Heart right ventricle (tissue), 16 donors: ENCODE data around the gene C3orf18. TPM values are rescaled to one million over a fixed set of nuclear protein-coding genes. Genes with fewer than 3 reads are reported as not detected.

Experiments used
- ATAC-seq, 8 donors: fragments of 200-7000 bp; cut with Tn5 transposase; one replicate each; pipeline ENCODE4 v1.9.1; 2020; ENCODE audit warnings: mild to moderate bottlenecking in 8 of 8, moderate library complexity in 8 of 8, moderate number of reproducible peaks in 1 of 8
- DNase-seq, 2 donors: peaks; one replicate each; pipeline ENCODE4 v3.0.0-alpha.2; 2020
- H3K27ac ChIP-seq, 10 donors: fragments of 200-600 bp; sonication (generic) in 2 of 10; one replicate each; pipeline versions ENCODE4 v1.5.0 to v1.8.0; 2020 to 2022; ENCODE audit warnings: mild to moderate bottlenecking in 3 of 10
- H3K27me3 ChIP-seq, 7 donors: fragments of 200-600 bp; one replicate each; pipeline ENCODE4 v1.8.0; 2021 to 2022; ENCODE audit warnings: mild to moderate bottlenecking in 2 of 7
- H3K36me3 ChIP-seq, 9 donors: fragments of 200-600 bp; sonication (generic) in 1 of 9; one replicate each; pipeline versions ENCODE4 v1.5.0 to v1.8.0; 2020 to 2022; ENCODE audit warnings: mild to moderate bottlenecking in 2 of 9
- H3K4me1 ChIP-seq, 9 donors: fragments of 200-600 bp; sonication (generic) in 1 of 9; one replicate each; pipeline versions ENCODE4 v1.5.0 to v1.8.0; 2020 to 2022; ENCODE audit warnings: mild to moderate bottlenecking in 4 of 9
- H3K4me3 ChIP-seq, 10 donors: fragments of 200-600 bp; sonication (generic) in 2 of 10; one replicate each; pipeline versions ENCODE4 v1.5.0 to v1.8.0; 2020 to 2022; ENCODE audit warnings: mild to moderate bottlenecking in 7 of 10, moderate library complexity in 2 of 10
- H3K9me3 ChIP-seq, 11 donors: fragments of 200-600 bp in 10 of 11; sonication (generic) in 2 of 11; one replicate each; pipeline versions ENCODE4 v1.5.0 to v1.8.0; 2013 to 2022; ENCODE audit warnings: mild to moderate bottlenecking in 2 of 11, control low read depth in 1 of 11, moderate library complexity in 1 of 11
- WGBS, 2 donors: extraction: QIAGEN DNeasy Blood & Tissue Kit; methylation state at CpG; one replicate each; pipeline ENCODE4 v1.1.7; 2013; ENCODE audit warnings: inconsistent platforms in 1 of 2; 5-methylcytosine and 5-hydroxymethylcytosine counted together
- intact Hi-C, 10 donors: fragments of 100-400 bp; cut with DNase I; formaldehyde crosslinking; loops; one replicate each; pipeline versions ENCODE4 v1.11.1 to v1.14.2; 2022
- polyA plus RNA-seq, 2 donors: library from polyadenylated mRNA; stranded (reverse); fragments of 200-250 nt; gene quantifications; one replicate each; pipeline ENCODE4 v1.2.3, GENCODE V29; 2013
- total RNA-seq, 10 donors: library from RNA; stranded (reverse); fragmentation: NEBNext Ultra II Directional in 3 of 10; extraction: Animal tissue kit (Norgen Biotek cat#: 25700) in 3 of 10; gene quantifications; one replicate each; pipeline versions ENCODE4 v1.2.1 to v1.2.4, GENCODE V29; 2021 to 2023
- TF ChIP-seq, protein P1 (sequence below), 9 donors: fragments of 200-600 bp; sonication (generic) in 2 of 9; IDR thresholded peaks; one replicate each; pipeline versions ENCODE4 v1.5.0 to v1.8.0; 2021 to 2022; ENCODE audit warnings: antibody characterized with exemption in 9 of 9, mild to moderate bottlenecking in 5 of 9, moderate library complexity in 1 of 9
- donor health status: Arrhythmogenic right ventricular cardiomyopathy.
- donor health status: ischemic (EF 13 %, LVEDD 7.1; RV severe dilation, severe dysfunction).
- donor health status: healthy with polysubstance abuse.
- donor health status: DM: no; HTN: yes; CAD: no.
- donor health status: DM: no; HTN: no; CAD: no.
- donor health status: ischemic (EF 25% LVEDD 6.9; RV normal size, moderate dysfunction).
- donor health status: ischemic (EF 25% LVEDD 5.7; RV mildly dilated, moderate dysfunction).
- donor health status: healthy.
- donor health status: DM: yes; HTN: yes; CAD: no.
- donor health status: Ischemic cardiomyopathy.
- donor health status: ischemic (EF 35%, LVEDD 5.7; RV mildly dilated, moderate dysfunction).
- donor health status: nonischemic (EF 11% LVEDD 7.7; RV severe dilation, severe dysfunction).
- donor health status: DM: yes; HTN: yes; CAD: no.
- donor health status: PGD.
- donor health status: ischemic (EF 29% LVEDD 5.4; RV normal size, mild dysfunction).
- donor health status: nonischemic (EF 23%, LVEDD 6.1; RV moderate dilation, normal function).

Gene C3orf18
- total and polyA plus RNA-seq, 12 donors: 19.9 to 49.9 (median 41.1) TPM

DNA sequence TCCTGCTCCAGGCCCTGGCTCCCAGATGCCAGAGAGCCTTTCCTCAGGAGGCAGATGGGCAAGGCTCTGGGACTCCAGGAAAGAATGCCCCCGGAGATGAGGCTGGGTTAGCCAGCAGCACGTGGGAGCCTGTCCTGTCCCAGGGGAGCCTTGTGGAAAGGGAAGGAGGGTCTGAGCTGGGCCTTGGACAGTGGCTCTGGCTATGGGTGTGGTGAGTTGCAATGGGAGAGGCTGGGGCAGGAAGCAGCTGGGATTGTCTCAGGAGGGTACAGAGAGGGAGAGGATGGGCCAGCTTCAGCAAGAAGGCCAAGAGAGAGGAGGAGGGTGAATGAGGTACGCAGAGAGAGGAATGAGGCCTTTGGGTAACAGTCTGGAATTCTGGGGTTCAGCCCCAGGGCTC, 46.7 kb downstream of the C3orf18 start:
- intact Hi-C loops: no loop called here
- TF ChIP-seq, protein P1, sequence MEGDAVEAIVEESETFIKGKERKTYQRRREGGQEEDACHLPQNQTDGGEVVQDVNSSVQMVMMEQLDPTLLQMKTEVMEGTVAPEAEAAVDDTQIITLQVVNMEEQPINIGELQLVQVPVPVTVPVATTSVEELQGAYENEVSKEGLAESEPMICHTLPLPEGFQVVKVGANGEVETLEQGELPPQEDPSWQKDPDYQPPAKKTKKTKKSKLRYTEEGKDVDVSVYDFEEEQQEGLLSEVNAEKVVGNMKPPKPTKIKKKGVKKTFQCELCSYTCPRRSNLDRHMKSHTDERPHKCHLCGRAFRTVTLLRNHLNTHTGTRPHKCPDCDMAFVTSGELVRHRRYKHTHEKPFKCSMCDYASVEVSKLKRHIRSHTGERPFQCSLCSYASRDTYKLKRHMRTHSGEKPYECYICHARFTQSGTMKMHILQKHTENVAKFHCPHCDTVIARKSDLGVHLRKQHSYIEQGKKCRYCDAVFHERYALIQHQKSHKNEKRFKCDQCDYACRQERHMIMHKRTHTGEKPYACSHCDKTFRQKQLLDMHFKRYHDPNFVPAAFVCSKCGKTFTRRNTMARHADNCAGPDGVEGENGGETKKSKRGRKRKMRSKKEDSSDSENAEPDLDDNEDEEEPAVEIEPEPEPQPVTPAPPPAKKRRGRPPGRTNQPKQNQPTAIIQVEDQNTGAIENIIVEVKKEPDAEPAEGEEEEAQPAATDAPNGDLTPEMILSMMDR (IDR thresholded peaks at IDR 0.05): no peak
- no peak for ATAC-seq
- Histone ChIP-seq H3K4me1 (peaks cover 10 to 25% (median 12%) of the 10 kb centered on the region in 9 donors), H3K9me3 (no peaks in the 10 kb centered on the region), H3K36me3 (no peaks in the 10 kb centered on the region), H3K4me3 (no peak overlapping the region), H3K27ac (no peak overlapping the region), H3K27me3 (peaks cover 0 to 3% (median 0%) of the 10 kb centered on the region in 7 donors)
- WGBS, 2 donors: 51 to 57% methylated on average over 3 of the region's 3 CpGs
- DNase-seq: no peak

DNA sequence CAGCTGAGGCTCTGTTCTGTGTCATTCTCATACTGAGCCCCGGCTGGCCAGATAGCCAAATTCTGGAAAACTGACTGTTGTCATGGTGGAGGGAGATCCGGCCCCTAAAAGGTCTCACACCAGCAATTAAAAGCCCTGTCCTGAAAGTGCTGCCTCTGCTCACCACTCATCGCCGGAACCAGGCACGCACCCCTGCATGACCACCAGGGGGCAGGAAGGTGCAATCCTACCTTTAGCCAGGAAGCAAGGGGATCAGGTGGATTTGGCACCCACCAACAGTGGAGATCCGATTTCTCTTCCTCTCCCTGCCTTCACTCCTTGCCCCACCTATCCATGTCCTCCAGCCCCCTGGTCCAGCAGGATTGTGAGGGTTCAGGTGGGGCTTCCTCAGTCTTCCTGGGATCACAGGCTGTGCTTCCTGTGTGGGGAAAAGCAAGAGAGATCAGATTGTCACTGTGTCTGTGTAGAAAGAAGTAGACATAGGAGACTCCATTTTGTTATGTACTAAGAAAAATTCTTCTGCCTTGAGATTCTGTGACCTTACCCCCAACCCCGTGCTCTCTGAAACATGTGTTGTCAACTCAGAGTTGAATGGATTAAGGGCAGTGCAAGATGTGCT, 48.0 kb downstream of the C3orf18 start:
- DNase-seq (peak; percentile 40 to 59), ATAC-seq (peak in 2 of 8 donors; percentile 32 to 37)
- Histone ChIP-seq H3K4me1 (peaks cover 11 to 35% (median 21%) of the 10 kb centered on the region in 9 donors), H3K4me3 (no peak overlapping the region), H3K27ac (no peak overlapping the region), H3K27me3 (peaks cover 0 to 3% (median 0%) of the 10 kb centered on the region in 7 donors), H3K9me3 (no peaks in the 10 kb centered on the region), H3K36me3 (no peaks in the 10 kb centered on the region)
- intact Hi-C loops: loop anchor here in 1 of 10 donors (5.0 kb wide), 1 partner anchor 93 kb away; the partner anchor contains the start of gene CISH
- TF ChIP-seq, protein P1 (IDR thresholded peaks at IDR 0.05): peak; percentile 61 to 89 (median 87)
- WGBS, 2 donors: 14 to 18% methylated on average over 7 of the region's 7 CpGs

DNA sequence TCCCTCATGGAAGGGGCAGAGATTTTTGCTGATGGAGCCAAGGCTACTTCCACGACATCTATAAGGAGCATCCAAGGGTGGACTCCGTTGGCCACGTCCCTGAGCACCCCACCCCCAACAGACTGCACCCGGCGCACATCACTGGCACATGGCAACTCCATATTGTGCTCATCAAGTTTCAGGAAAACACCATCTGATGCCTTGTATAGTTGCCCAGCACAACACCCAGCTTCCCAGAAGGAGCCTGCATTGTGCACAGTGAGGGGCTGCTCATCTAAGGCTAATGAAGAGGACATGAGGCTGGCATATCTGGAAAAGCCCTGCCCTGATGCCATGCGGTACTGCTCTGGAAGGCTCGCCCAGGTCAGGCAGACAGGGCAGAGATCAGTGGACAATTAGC, 49.1 kb downstream of the C3orf18 start:
- peaks cover 11 to 35% (median 21%) of the 10 kb centered on the region in 9 donors for H3K4me1 ChIP-seq
- TF ChIP-seq, protein P1 (IDR thresholded peaks at IDR 0.05): no peak
- 93 to 95% methylated on average over 7 of the region's 7 CpGs for WGBS, 2 donors
- intact Hi-C loops: loop anchor here in 1 of 10 donors (5.0 kb wide), 1 partner anchor 94 kb away; the partner anchor contains the start of gene CISH
- no peak overlapping the region for H3K27ac ChIP-seq
- H3K9me3 ChIP-seq: no peaks in the 10 kb centered on the region
- peaks cover 0 to 3% (median 0%) of the 10 kb centered on the region in 7 donors for H3K27me3 ChIP-seq
- DNase-seq: no peak
- no peaks in the 10 kb centered on the region for H3K36me3 ChIP-seq
- no peak overlapping the region for H3K4me3 ChIP-seq
- no peak for ATAC-seq

DNA sequence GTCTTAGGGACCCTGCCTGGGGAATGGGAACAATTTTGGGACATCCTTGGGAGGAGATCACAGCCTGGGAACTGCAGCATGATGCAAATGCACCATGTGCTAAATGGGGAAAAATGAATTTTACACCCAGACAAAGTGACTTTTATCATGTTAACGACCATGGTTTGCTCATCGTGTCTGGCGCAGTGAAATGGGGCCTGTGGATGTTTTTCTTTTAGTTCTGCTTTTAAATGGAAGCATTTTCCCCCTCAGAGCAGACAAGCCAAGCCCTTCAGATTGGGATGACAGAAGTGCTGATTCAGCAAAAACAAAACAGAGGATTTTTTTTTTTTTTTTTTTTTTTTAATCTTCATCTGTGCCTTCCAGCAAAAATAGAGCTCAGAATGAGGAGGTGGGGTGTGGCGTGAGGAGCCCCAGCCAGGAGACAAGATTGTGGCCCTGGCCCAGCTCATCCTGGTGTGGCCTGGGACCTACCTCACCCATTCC, 49.8 kb downstream of the C3orf18 start:
- H3K36me3 ChIP-seq: no peaks in the 10 kb centered on the region
- ATAC-seq (no peak), DNase-seq (no peak)
- H3K9me3 ChIP-seq: no peaks in the 10 kb centered on the region
- intact Hi-C loops: loop anchor here in 1 of 10 donors (5.0 kb wide), 1 partner anchor 95 kb away; the partner anchor contains the start of gene CISH
- 87 to 98% methylated on average over 4 of the region's 4 CpGs for WGBS, 2 donors
- no peak overlapping the region for H3K4me3 ChIP-seq
- no peak overlapping the region for H3K27ac ChIP-seq
- TF ChIP-seq, protein P1 (IDR thresholded peaks at IDR 0.05): no peak
- H3K27me3 ChIP-seq: peaks cover 0 to 3% (median 0%) of the 10 kb centered on the region in 7 donors
- H3K4me1 ChIP-seq: peaks cover 11 to 35% (median 21%) of the 10 kb centered on the region in 9 donors
